ENCODE data around the gene F2RL1.

- TF ChIP-seq CTCF (IDR thresholded peaks at IDR 0.05; ENCODE audit: poor library complexity) (no peak), EZH2phosphoT487 (IDR thresholded peaks at IDR 0.05; ENCODE audit: low read depth, severe bottlenecking, unreplicated experiment) (no peak)
Observed at GRCh38 chr5:76801159-76801802, 17.5 kb upstream of the F2RL1 start.

All from hepatocyte (in vitro differentiated cells).